WTC11 (cell line): ENCODE results near the gene SYNDIG1. TPM values are rescaled to one million over a fixed set of nuclear protein-coding genes. Genes with fewer than 3 reads are reported as not detected.

Experiments
- ATAC-seq: fragments of 200-7000 bp; cut with Tn5 transposase; 2 replicates; pipeline ENCODE4 v1.10.0; 2021; ENCODE audit warnings: mild to moderate bottlenecking, moderate library complexity
- CTCF ChIA-PET: fragments of 300-600 bp; sonication (Branson Sonifier 250); formaldehyde crosslinking; loops from one replicate; lab custom pipeline; 2021; ENCODE audit warnings: antibody characterized with exemption; lab: Charles Lee
- POLR2A ChIA-PET: fragments of 350-600 bp; sonication (Branson Sonifier 250); formaldehyde crosslinking; loops from one replicate; lab custom pipeline; 2021; ENCODE audit warnings: antibody characterized with exemption; lab: Charles Lee
- DNase-seq: peaks from one replicate; pipeline ENCODE4 v3.0.0; 2021; ENCODE audit warnings: low spot score
- H3K27ac Mint-ChIP-seq: 2 replicates; pipeline ENCODE4 v1.8.0; 2021; ENCODE audit warnings: mixed read lengths
- H3K27me3 Mint-ChIP-seq: 2 replicates; pipeline ENCODE4 v1.8.0; 2021; ENCODE audit warnings: low read depth, mild to moderate bottlenecking, moderate library complexity, mixed read lengths
- H3K36me3 Mint-ChIP-seq: 2 replicates; pipeline ENCODE4 v1.8.0; 2021; ENCODE audit warnings: mixed read lengths
- H3K4me1 Mint-ChIP-seq: 2 replicates; pipeline ENCODE4 v1.8.0; 2022; ENCODE audit warnings: mixed read lengths
- H3K4me3 Mint-ChIP-seq: 2 replicates; pipeline ENCODE4 v1.8.0; 2021; ENCODE audit warnings: mild to moderate bottlenecking, moderate library complexity, mixed read lengths
- H3K9me3 Mint-ChIP-seq: 2 replicates; pipeline ENCODE4 v1.8.0; 2021; ENCODE audit warnings: mixed read lengths
- ARID4B ChIP-seq: sonication (generic); formaldehyde crosslinking; IDR thresholded peaks from 2 replicates; pipeline ENCODE4 v1.8.0; 2023; ENCODE audit warnings: missing genetic modification reagents, mild to moderate bottlenecking, borderline replicate concordance
- GRHL2 ChIP-seq: fragments of 250-450 bp; sonication (Bioruptor Pico); IDR thresholded peaks from 2 replicates; pipeline ENCODE4 v1.8.0; 2022; ENCODE audit warnings: mild to moderate bottlenecking, moderate library complexity; ENCODE audit not compliant: insufficient replicate concordance, severe bottlenecking
- NR3C1 ChIP-seq: sonication (generic); formaldehyde crosslinking; conservative IDR thresholded peaks from 2 replicates; pipeline ENCODE4 v1.8.1; 2023; ENCODE audit warnings: low read depth, mild to moderate bottlenecking, missing genetic modification reagents
- TCF7 ChIP-seq: sonication (generic); formaldehyde crosslinking; IDR thresholded peaks from 2 replicates; pipeline ENCODE4 v1.8.0; 2022; ENCODE audit warnings: mild to moderate bottlenecking, low read depth, missing genetic modification reagents, moderate library complexity
- ZBTB21 ChIP-seq: sonication (generic); formaldehyde crosslinking; IDR thresholded peaks from 2 replicates; pipeline ENCODE4 v1.8.1; 2023; ENCODE audit warnings: mild to moderate bottlenecking, missing genetic modification reagents, borderline replicate concordance
- ZNF263 ChIP-seq: sonication (generic); formaldehyde crosslinking; IDR thresholded peaks from 2 replicates; pipeline ENCODE4 v1.8.1; 2022; ENCODE audit warnings: low read depth, mild to moderate bottlenecking, moderate library complexity, missing genetic modification reagents
- ZNF416 ChIP-seq: fragments of 250-450 bp; sonication (Bioruptor Pico); IDR thresholded peaks from 2 replicates; pipeline ENCODE4 v1.9.0; 2021; ENCODE audit warnings: mild to moderate bottlenecking, inconsistent platforms
- ZNF532 ChIP-seq: fragments of 250-450 bp; sonication (Bioruptor Pico); IDR thresholded peaks from 2 replicates; pipeline ENCODE4 v1.9.0; 2021; ENCODE audit warnings: mild to moderate bottlenecking, borderline replicate concordance
- total RNA-seq: library from RNA; stranded (reverse); gene quantifications from 3 replicates; pipeline ENCODE4 v1.2.3, GENCODE V29; 2021
- TF ChIP-seq, protein P1 (sequence below): fragments of 250-450 bp; sonication (Bioruptor Pico); IDR thresholded peaks from 2 replicates; pipeline ENCODE4 v1.9.0; 2021; ENCODE audit warnings: mild to moderate bottlenecking
- TF ChIP-seq, protein P2 (sequence below): sonication (generic); formaldehyde crosslinking; IDR thresholded peaks from 2 replicates; pipeline ENCODE4 v1.8.1; 2023; ENCODE audit warnings: mild to moderate bottlenecking, missing genetic modification reagents
- TF ChIP-seq, protein P3 (sequence below): sonication (generic); formaldehyde crosslinking; IDR thresholded peaks from 2 replicates; pipeline ENCODE4 v1.8.0; 2022; ENCODE audit warnings: mild to moderate bottlenecking, missing genetic modification reagents
- TF ChIP-seq, protein P4 (sequence below): sonication (generic); formaldehyde crosslinking; conservative IDR thresholded peaks from 2 replicates; pipeline ENCODE4 v1.8.1; 2022; ENCODE audit warnings: mild to moderate bottlenecking, missing genetic modification reagents
- TF ChIP-seq, protein P5 (sequence below): fragments of 250-450 bp; sonication (Bioruptor Pico); conservative IDR thresholded peaks from 2 replicates; pipeline ENCODE4 v1.9.0; 2021; ENCODE audit warnings: mild to moderate bottlenecking

Gene SYNDIG1
- total RNA-seq, 1 experiment from 2014 or later: 6.4 TPM

DNA sequence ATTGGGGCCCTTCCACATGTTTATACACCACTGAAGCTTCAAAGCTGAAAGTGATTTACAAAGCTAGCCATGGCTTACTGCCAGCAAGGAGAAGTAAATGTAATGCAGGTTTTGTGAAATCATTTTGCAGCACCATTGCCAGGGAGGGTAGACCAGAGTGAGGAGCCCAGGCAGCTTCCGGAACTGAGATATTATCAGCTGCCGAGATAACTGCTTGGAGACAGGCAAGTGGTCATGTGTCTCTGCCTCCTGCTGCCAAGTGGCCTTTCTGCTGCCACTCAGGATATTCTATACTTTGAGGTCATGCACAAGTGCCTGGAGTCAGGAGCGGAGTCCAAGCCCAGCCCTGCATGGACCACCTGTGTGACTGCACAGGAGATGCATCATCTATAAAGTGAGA, 160.2 kb downstream of the SYNDIG1 start:
- H3K27ac Mint-ChIP-seq: no peak overlapping the region
- CTCF ChIA-PET: no interaction called here
- peaks cover 9% of the 10 kb centered on the region for H3K9me3 Mint-ChIP-seq
- peaks cover 24% of the 10 kb centered on the region for H3K4me1 Mint-ChIP-seq
- H3K4me3 Mint-ChIP-seq: no peak overlapping the region
- no peak for DNase-seq
- no peak for TF ChIP-seq TCF7 (CRISPR knock-in tag)
- TF ChIP-seq ZNF416 (CRISPR knock-in tag): no peak
- no peak for TF ChIP-seq NR3C1
- no peak for TF ChIP-seq ZNF263 (CRISPR knock-in tag)
- no peak for ATAC-seq
- no peaks in the 10 kb centered on the region for H3K27me3 Mint-ChIP-seq
- POLR2A ChIA-PET: no interaction called here
- H3K36me3 Mint-ChIP-seq: peaks cover 11% of the 10 kb centered on the region

DNA sequence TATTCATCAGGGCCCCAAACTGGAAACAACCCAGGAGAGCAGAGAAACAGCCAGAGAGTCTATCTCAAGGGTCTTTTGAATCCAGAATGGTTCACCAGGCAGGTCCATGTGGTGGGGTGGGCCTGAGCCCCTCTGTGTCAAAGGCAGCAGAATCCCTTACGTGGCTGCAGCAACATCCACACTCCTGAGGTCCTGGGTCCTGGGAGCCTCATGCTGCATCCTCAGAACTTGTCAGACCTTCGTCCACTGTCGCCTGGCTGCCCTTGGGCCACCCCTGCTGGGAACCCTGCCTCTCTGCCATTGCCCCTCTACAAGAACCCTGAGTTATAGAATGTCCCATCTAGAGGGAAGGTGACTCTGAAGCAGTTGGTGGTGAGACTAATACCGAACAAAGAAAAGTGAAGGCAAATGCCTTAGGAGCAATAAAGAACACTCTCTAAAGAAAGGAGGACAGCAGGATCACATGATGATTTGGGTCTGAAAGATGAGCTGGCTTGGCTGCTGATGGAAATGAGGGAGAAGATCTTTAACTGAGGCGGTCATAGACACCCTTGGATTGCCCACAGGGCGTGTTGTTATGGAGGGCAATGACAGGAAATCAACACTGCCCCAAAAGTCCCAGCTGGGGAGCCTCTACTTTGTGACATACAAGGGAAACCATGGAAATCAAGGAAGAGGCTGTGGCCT, 161.2 kb downstream of the SYNDIG1 start:
- Mint-ChIP-seq H3K9me3 (peaks cover 4% of the 10 kb centered on the region; the same call in 1 of the 2 replicates), H3K4me3 (no peak overlapping the region), H3K27ac (no peak overlapping the region), H3K36me3 (peaks cover 9% of the 10 kb centered on the region), H3K4me1 (peaks cover 34% of the 10 kb centered on the region), H3K27me3 (no peaks in the 10 kb centered on the region; the same call in 1 of the 2 replicates)
- CTCF ChIA-PET: no interaction called here
- ATAC-seq (no peak), DNase-seq (no peak)
- TF ChIP-seq, protein P1, sequence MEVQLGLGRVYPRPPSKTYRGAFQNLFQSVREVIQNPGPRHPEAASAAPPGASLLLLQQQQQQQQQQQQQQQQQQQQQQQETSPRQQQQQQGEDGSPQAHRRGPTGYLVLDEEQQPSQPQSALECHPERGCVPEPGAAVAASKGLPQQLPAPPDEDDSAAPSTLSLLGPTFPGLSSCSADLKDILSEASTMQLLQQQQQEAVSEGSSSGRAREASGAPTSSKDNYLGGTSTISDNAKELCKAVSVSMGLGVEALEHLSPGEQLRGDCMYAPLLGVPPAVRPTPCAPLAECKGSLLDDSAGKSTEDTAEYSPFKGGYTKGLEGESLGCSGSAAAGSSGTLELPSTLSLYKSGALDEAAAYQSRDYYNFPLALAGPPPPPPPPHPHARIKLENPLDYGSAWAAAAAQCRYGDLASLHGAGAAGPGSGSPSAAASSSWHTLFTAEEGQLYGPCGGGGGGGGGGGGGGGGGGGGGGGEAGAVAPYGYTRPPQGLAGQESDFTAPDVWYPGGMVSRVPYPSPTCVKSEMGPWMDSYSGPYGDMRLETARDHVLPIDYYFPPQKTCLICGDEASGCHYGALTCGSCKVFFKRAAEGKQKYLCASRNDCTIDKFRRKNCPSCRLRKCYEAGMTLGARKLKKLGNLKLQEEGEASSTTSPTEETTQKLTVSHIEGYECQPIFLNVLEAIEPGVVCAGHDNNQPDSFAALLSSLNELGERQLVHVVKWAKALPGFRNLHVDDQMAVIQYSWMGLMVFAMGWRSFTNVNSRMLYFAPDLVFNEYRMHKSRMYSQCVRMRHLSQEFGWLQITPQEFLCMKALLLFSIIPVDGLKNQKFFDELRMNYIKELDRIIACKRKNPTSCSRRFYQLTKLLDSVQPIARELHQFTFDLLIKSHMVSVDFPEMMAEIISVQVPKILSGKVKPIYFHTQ: no peak
- TF ChIP-seq ARID4B (CRISPR knock-in tag): no peak
- TF ChIP-seq, protein P2, sequence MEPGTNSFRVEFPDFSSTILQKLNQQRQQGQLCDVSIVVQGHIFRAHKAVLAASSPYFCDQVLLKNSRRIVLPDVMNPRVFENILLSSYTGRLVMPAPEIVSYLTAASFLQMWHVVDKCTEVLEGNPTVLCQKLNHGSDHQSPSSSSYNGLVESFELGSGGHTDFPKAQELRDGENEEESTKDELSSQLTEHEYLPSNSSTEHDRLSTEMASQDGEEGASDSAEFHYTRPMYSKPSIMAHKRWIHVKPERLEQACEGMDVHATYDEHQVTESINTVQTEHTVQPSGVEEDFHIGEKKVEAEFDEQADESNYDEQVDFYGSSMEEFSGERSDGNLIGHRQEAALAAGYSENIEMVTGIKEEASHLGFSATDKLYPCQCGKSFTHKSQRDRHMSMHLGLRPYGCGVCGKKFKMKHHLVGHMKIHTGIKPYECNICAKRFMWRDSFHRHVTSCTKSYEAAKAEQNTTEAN (CRISPR knock-in tag): no peak
- TF ChIP-seq ZNF532: no peak
- TF ChIP-seq GRHL2 (CRISPR knock-in tag): no peak
- TF ChIP-seq ZBTB21 (CRISPR knock-in tag): no peak
- TF ChIP-seq, protein P3, sequence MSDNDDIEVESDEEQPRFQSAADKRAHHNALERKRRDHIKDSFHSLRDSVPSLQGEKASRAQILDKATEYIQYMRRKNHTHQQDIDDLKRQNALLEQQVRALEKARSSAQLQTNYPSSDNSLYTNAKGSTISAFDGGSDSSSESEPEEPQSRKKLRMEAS (CRISPR knock-in tag): no peak
- TF ChIP-seq, protein P4, sequence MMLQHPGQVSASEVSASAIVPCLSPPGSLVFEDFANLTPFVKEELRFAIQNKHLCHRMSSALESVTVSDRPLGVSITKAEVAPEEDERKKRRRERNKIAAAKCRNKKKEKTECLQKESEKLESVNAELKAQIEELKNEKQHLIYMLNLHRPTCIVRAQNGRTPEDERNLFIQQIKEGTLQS (CRISPR knock-in tag): no peak
- TF ChIP-seq, protein P5, sequence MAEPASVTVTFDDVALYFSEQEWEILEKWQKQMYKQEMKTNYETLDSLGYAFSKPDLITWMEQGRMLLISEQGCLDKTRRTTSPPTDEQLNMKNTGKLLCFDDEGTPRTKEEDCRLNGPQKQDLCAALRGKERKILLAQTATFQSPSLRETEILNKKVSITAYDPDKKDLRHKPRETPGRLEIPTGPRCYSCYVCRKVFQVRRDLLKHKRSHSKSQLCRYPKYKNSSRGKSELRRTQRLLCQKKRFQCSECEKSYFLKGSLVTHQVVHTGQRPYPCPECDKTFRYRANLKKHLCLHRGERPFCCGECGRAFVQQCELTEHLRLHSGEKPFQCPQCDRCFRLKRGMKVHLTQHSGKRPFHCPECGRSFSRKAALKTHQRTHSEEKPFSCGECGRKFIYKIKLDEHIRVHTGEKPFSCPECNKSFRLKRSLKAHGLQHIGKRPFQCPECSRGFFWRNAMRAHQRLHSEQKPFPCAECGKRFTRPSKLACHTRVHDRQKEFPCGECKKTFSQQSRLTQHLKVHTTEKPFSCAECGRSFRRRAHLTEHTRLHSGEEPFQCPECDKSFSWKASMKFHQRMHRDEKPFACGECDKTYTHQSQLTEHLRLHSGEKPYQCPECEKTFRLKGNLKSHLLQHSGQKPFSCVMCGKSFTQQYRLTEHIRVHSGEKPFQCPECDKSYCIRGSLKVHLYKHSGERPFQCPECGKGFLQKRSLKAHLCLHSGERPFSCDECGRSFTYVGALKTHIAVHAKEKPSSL (CRISPR knock-in tag): no peak
- POLR2A ChIA-PET: no interaction called here
